HepG2 (cell line): ENCODE measurements around the gene CAMSAP2. TPM values are rescaled to one million over a fixed set of nuclear protein-coding genes. Genes with fewer than 3 reads are reported as not detected.
A peak's percentile ranks its signal among the peaks of the same experiment; 100 is the strongest.

Experiments
- CHCHD3 ChIP-seq: sonication (generic); formaldehyde crosslinking; IDR thresholded peaks from 2 replicates; pipeline ENCODE4 v1.8.0; 2022; ENCODE audit warnings: mild to moderate bottlenecking, missing genetic modification reagents, moderate library complexity
- ELF3 ChIP-seq: IDR thresholded peaks from 2 replicates; pipeline ENCODE4 v1.6.1; 2016; ENCODE audit warnings: missing genetic modification reagents, missing compliant biosample characterization
- FOXM1 ChIP-seq: sonication (generic); formaldehyde crosslinking; IDR thresholded peaks from 2 replicates; pipeline ENCODE4 v1.5.0; 2020; ENCODE audit warnings: missing genetic modification reagents
- FOXO1 ChIP-seq: sonication (generic); formaldehyde crosslinking; IDR thresholded peaks from 2 replicates; pipeline ENCODE4 v1.4.0; 2020; ENCODE audit warnings: missing genetic modification reagents
- NONO ChIP-seq, 2 experiments: fragments of 450-650 bp in 1 of 2; sonication (generic) in 1 of 2; formaldehyde crosslinking in 1 of 2; IDR thresholded peaks in 1 of 2; conservative IDR thresholded peaks in 1 of 2; 2 replicates each; pipeline versions ENCODE4 v1.6.1 to v1.8.0; 2017 to 2022; ENCODE audit warnings: mild to moderate bottlenecking in 1 of 2, missing genetic modification reagents in 1 of 2, moderate library complexity in 1 of 2
- PAWR ChIP-seq: sonication (generic); formaldehyde crosslinking; IDR thresholded peaks from 2 replicates; pipeline ENCODE4 v1.4.0; 2020; ENCODE audit warnings: missing genetic modification reagents, mild to moderate bottlenecking, borderline replicate concordance
- ZBTB38 ChIP-seq: sonication (generic); formaldehyde crosslinking; IDR thresholded peaks from 2 replicates; pipeline ENCODE4 v1.5.1; 2020; ENCODE audit warnings: mild to moderate bottlenecking, missing genetic modification reagents
- polyA plus RNA-seq, 8 experiments: library from polyadenylated mRNA; depleted of rRNA in 3 of 8; stranded (reverse) in 7 of 8; unstranded in 1 of 8; fragments of >200 nt; fragmentation: Illumina TruSeq in 4 of 8; extraction: Trizol in 4 of 8; gene quantifications; 2 replicates each; pipeline versions ENCODE4 v1.2.1 to v1.2.3, GENCODE V29; 2011 to 2016; ENCODE audit warnings: low read depth in 4 of 8, missing spikeins in 1 of 8, mixed read lengths in 1 of 8; ENCODE audit not compliant: insufficient read depth in 1 of 8
- total RNA-seq, 5 experiments: library from RNA; depleted of rRNA; stranded (reverse); fragments of >200 nt; fragmentation: Illumina TruSeq; extraction: Trizol; gene quantifications; 2 replicates each; pipeline ENCODE4 v1.2.3, GENCODE V29; 2016; ENCODE audit warnings: low read depth in 1 of 5
- TF ChIP-seq, protein P1 (sequence below): sonication (generic); formaldehyde crosslinking; conservative IDR thresholded peaks from 2 replicates; pipeline ENCODE4 v1.4.0; 2020; ENCODE audit warnings: mild to moderate bottlenecking, missing genetic modification reagents, moderate library complexity
- TF ChIP-seq, protein P2 (sequence below): sonication (generic); formaldehyde crosslinking; IDR thresholded peaks from 2 replicates; pipeline ENCODE4 v1.4.0; 2020; ENCODE audit warnings: mild to moderate bottlenecking, missing genetic modification reagents
- TF ChIP-seq, protein P3 (sequence below): sonication (generic); formaldehyde crosslinking; IDR thresholded peaks from 2 replicates; pipeline ENCODE4 v1.4.0; 2020; ENCODE audit warnings: missing genetic modification reagents
- TF ChIP-seq, protein P4 (sequence below): sonication (generic); formaldehyde crosslinking; IDR thresholded peaks from 2 replicates; pipeline ENCODE4 v1.9.0; 2021; ENCODE audit warnings: mild to moderate bottlenecking, missing genetic modification reagents
- TF ChIP-seq, protein P5 (sequence below): IDR thresholded peaks from 2 replicates; pipeline ENCODE4 v1.6.1; 2016
- TF ChIP-seq, protein P6 (sequence below): sonication (generic); formaldehyde crosslinking; IDR thresholded peaks from 2 replicates; pipeline ENCODE4 v1.4.0; 2020; ENCODE audit warnings: missing genetic modification reagents, low read depth, mild to moderate bottlenecking, borderline replicate concordance

CAMSAP2 gene
- total and polyA plus RNA-seq, 2 of the 13 experiments (the other 11 are each of a cell fraction or from before 2014, with no cell fraction given), result 3.4 to 8.2 TPM

DNA sequence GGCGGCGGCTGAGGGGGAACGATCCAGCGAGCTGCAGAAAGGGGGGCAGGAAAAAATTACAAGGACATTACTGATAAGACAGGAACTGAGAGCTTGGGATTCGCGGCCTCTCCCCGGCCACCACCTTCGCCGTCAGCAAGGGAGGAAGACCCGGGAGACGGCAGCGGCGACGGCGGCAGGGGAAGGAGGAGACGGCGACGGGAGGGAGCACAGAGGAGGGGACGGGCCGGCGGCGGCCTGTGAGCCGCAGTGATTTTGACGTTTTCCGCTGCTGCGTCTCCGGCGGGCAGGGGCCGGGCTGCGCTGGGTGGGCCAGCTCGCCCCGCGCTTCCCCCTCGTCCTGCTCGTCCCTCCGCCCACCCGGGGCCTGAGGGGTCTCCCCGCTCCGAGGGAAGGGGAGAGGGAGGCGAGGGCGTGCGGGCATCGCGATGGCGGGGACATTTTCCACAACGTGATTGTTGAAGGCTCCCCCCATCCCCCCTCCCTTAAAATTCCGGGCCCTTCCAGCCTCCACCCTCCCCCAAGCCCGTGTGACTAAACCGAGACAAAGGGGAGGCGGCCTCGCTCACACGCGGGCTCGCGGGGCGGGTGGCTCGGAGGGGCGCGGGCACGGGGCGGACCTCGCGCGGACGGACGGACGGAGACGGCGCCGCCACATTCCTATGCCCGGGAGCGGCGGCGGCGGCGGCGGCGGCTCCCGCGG lies 407 bp downstream of the CAMSAP2 start (continued):
- no peak for TF ChIP-seq NONO (IDR thresholded peaks at IDR 0.05)
- TF ChIP-seq NONO (CRISPR knock-in tag; conservative IDR thresholded peaks at IDR 0.05), result no peak; the same call in 1 of the 2 replicates
- TF ChIP-seq, protein P1, sequence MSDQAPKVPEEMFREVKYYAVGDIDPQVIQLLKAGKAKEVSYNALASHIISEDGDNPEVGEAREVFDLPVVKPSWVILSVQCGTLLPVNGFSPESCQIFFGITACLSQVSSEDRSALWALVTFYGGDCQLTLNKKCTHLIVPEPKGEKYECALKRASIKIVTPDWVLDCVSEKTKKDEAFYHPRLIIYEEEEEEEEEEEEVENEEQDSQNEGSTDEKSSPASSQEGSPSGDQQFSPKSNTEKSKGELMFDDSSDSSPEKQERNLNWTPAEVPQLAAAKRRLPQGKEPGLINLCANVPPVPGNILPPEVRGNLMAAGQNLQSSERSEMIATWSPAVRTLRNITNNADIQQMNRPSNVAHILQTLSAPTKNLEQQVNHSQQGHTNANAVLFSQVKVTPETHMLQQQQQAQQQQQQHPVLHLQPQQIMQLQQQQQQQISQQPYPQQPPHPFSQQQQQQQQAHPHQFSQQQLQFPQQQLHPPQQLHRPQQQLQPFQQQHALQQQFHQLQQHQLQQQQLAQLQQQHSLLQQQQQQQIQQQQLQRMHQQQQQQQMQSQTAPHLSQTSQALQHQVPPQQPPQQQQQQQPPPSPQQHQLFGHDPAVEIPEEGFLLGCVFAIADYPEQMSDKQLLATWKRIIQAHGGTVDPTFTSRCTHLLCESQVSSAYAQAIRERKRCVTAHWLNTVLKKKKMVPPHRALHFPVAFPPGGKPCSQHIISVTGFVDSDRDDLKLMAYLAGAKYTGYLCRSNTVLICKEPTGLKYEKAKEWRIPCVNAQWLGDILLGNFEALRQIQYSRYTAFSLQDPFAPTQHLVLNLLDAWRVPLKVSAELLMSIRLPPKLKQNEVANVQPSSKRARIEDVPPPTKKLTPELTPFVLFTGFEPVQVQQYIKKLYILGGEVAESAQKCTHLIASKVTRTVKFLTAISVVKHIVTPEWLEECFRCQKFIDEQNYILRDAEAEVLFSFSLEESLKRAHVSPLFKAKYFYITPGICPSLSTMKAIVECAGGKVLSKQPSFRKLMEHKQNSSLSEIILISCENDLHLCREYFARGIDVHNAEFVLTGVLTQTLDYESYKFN (CRISPR knock-in tag), result 0 out of 2 replicates have a peak, but pooled peaks have one; percentile 29
- TF ChIP-seq, protein P2, sequence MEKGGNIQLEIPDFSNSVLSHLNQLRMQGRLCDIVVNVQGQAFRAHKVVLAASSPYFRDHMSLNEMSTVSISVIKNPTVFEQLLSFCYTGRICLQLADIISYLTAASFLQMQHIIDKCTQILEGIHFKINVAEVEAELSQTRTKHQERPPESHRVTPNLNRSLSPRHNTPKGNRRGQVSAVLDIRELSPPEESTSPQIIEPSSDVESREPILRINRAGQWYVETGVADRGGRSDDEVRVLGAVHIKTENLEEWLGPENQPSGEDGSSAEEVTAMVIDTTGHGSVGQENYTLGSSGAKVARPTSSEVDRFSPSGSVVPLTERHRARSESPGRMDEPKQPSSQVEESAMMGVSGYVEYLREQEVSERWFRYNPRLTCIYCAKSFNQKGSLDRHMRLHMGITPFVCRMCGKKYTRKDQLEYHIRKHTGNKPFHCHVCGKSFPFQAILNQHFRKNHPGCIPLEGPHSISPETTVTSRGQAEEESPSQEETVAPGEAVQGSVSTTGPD (CRISPR knock-in tag), result no peak
- peak; percentile 41; the same call in 1 of the 2 replicates for TF ChIP-seq ELF3 (CRISPR knock-in tag)
- no peak for TF ChIP-seq FOXO1 (CRISPR knock-in tag)
- no peak for TF ChIP-seq FOXM1 (CRISPR knock-in tag)
- TF ChIP-seq, protein P3, sequence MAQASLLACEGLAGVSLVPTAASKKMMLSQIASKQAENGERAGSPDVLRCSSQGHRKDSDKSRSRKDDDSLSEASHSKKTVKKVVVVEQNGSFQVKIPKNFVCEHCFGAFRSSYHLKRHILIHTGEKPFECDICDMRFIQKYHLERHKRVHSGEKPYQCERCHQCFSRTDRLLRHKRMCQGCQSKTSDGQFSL (CRISPR knock-in tag), result peak; percentile 18; the same call in 1 of the 2 replicates
- 0 out of 2 replicates have a peak, but pooled peaks have one; percentile 19 for TF ChIP-seq CHCHD3 (CRISPR knock-in tag)
- TF ChIP-seq, protein P4, sequence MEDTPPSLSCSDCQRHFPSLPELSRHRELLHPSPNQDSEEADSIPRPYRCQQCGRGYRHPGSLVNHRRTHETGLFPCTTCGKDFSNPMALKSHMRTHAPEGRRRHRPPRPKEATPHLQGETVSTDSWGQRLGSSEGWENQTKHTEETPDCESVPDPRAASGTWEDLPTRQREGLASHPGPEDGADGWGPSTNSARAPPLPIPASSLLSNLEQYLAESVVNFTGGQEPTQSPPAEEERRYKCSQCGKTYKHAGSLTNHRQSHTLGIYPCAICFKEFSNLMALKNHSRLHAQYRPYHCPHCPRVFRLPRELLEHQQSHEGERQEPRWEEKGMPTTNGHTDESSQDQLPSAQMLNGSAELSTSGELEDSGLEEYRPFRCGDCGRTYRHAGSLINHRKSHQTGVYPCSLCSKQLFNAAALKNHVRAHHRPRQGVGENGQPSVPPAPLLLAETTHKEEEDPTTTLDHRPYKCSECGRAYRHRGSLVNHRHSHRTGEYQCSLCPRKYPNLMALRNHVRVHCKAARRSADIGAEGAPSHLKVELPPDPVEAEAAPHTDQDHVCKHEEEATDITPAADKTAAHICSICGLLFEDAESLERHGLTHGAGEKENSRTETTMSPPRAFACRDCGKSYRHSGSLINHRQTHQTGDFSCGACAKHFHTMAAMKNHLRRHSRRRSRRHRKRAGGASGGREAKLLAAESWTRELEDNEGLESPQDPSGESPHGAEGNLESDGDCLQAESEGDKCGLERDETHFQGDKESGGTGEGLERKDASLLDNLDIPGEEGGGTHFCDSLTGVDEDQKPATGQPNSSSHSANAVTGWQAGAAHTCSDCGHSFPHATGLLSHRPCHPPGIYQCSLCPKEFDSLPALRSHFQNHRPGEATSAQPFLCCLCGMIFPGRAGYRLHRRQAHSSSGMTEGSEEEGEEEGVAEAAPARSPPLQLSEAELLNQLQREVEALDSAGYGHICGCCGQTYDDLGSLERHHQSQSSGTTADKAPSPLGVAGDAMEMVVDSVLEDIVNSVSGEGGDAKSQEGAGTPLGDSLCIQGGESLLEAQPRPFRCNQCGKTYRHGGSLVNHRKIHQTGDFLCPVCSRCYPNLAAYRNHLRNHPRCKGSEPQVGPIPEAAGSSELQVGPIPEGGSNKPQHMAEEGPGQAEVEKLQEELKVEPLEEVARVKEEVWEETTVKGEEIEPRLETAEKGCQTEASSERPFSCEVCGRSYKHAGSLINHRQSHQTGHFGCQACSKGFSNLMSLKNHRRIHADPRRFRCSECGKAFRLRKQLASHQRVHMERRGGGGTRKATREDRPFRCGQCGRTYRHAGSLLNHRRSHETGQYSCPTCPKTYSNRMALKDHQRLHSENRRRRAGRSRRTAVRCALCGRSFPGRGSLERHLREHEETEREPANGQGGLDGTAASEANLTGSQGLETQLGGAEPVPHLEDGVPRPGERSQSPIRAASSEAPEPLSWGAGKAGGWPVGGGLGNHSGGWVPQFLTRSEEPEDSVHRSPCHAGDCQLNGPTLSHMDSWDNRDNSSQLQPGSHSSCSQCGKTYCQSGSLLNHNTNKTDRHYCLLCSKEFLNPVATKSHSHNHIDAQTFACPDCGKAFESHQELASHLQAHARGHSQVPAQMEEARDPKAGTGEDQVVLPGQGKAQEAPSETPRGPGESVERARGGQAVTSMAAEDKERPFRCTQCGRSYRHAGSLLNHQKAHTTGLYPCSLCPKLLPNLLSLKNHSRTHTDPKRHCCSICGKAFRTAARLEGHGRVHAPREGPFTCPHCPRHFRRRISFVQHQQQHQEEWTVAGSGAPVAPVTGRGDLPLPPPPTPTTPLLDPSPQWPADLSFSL, result no peak
- TF ChIP-seq, protein P5, sequence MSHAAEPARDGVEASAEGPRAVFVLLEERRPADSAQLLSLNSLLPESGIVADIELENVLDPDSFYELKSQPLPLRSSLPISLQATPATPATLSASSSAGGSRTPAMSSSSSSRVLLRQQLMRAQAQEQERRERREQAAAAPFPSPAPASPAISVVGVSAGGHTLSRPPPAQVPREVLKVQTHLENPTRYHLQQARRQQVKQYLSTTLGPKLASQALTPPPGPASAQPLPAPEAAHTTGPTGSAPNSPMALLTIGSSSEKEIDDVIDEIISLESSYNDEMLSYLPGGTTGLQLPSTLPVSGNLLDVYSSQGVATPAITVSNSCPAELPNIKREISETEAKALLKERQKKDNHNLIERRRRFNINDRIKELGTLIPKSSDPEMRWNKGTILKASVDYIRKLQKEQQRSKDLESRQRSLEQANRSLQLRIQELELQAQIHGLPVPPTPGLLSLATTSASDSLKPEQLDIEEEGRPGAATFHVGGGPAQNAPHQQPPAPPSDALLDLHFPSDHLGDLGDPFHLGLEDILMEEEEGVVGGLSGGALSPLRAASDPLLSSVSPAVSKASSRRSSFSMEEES (CRISPR knock-in tag), result no peak
- no peak for TF ChIP-seq PAWR (CRISPR knock-in tag)
- TF ChIP-seq, protein P6, sequence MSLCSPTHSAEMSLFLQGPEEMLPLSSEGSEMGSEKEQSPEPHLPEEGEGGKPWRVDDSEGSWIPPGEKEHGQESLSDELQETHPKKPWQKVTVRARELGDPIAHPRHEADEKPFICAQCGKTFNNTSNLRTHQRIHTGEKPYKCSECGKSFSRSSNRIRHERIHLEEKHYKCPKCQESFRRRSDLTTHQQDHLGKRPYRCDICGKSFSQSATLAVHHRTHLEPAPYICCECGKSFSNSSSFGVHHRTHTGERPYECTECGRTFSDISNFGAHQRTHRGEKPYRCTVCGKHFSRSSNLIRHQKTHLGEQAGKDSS (CRISPR knock-in tag), result no peak
- no peak for TF ChIP-seq ZBTB38 (CRISPR knock-in tag)
